GM13977 (cell line): ENCODE results near the gene CEMIP2.
A peak's percentile ranks its signal among the peaks of the same experiment; 100 is the strongest.

Experiments
- DNase-seq: peaks from one replicate; pipeline ENCODE4 v3.0.0; 2012; ENCODE audit warnings: low spot score
- in situ Hi-C: fragments of 300-500 bp; cut with MboI; formaldehyde crosslinking; loops from one replicate; pipeline ENCODE4 v1.12.0; 2022; ENCODE audit warnings: low sequenced_read_pairs, low pct_unique_long_range_greater_than_20kb, mixed read lengths, inconsistent platforms; ENCODE audit not compliant: unreplicated experiment
- TF ChIP-seq, protein P1 (sequence below): IDR thresholded peaks from 2 replicates; pipeline ENCODE4 v1.5.1; 2012; ENCODE audit warnings: mild to moderate bottlenecking, control low read depth; ENCODE audit not compliant: insufficient read depth; ENCODE audit errors: extremely low read depth, missing control alignments

CEMIP2 gene

DNA sequence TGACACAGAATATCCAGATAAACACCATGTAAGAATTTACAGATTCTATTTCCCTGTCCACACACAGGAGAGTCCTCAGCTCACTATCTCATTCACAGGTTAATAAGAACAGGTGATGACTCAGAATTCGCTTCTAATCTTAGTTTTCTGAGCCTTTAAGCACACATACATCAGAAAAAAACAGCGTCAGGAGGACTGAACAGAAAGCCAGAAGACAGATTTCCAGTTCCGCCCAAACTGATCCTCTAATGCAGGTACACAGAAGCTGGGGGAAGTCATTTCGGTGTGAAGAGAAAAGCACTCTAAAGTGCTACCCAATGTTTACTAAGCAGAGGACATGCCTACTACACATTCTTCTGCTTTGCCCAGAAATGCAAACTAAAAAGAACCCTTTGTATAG, 1.6 kb downstream of the CEMIP2 start:
- in situ Hi-C loops: loop anchor here (25.0 kb wide), 1 partner anchor 479 kb away; no protein-coding TSS in a partner anchor
- DNase-seq: peak; percentile 35
- TF ChIP-seq, protein P1, sequence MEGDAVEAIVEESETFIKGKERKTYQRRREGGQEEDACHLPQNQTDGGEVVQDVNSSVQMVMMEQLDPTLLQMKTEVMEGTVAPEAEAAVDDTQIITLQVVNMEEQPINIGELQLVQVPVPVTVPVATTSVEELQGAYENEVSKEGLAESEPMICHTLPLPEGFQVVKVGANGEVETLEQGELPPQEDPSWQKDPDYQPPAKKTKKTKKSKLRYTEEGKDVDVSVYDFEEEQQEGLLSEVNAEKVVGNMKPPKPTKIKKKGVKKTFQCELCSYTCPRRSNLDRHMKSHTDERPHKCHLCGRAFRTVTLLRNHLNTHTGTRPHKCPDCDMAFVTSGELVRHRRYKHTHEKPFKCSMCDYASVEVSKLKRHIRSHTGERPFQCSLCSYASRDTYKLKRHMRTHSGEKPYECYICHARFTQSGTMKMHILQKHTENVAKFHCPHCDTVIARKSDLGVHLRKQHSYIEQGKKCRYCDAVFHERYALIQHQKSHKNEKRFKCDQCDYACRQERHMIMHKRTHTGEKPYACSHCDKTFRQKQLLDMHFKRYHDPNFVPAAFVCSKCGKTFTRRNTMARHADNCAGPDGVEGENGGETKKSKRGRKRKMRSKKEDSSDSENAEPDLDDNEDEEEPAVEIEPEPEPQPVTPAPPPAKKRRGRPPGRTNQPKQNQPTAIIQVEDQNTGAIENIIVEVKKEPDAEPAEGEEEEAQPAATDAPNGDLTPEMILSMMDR: no peak

DNA sequence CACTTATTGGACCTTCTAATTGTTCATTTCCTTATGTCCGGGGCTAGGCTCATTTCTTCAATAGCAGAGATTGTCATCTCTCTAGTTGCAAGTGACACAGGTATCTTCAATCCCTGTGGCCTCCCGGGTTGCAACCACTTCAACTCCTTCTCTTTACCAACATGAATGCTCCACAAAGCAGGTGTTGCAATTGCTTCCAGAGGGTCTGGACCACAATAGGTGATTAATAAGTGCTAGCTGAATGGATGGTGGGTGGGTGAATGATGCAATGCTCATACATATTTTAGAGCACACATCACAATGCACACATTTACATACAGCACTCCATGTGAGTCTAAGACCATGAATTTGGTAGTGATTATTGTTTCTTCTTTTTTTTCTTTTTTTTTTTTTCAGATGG, 2.6 kb downstream of the CEMIP2 start:
- DNase-seq: no peak
- TF ChIP-seq, protein P1: no peak
- in situ Hi-C loops: loop anchor here (25.0 kb wide), 1 partner anchor 478 kb away; no protein-coding TSS in a partner anchor

DNA sequence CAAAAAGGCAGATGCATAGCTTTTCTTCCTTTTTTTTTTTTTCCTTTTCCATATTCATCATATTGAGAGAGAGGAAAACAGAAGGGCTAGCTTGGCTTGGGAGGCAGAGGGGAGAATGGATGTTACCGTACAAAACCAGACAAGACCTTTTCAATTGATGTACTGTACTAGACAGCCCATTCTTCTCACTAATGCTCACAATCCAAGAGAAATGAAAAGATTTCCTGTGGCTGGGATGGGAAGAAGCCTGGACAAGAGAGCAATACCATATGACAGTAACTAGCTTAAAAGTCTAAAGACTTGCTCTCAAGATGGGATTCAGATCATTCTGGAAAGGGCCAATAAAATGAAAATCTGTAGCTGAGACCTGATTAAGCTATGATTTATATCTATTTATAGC, 3.4 kb downstream of the CEMIP2 start:
- TF ChIP-seq, protein P1: no peak
- in situ Hi-C loops: loop anchor here (25.0 kb wide), 1 partner anchor 478 kb away; no protein-coding TSS in a partner anchor
- no peak for DNase-seq

DNA sequence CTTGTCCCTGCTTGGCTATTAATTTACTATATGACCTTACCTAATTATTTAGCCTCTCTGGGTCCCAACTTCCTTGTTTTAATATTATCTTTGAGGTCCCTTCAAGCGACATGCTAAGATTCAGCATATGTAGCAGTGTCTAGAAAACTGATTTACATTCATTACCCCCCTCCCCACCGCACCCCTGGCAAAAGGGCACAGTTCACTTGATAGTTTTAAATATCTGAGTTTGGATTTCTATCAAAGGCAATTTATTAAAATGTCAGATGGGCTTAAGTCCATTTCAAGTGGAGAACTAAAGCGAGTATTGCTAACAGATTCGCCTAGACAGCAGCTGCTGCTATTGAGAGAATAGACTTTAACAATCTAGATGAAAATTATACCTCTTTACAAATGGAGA, 3.9 kb downstream of the CEMIP2 start:
- TF ChIP-seq, protein P1: no peak
- in situ Hi-C loops: loop anchor here (25.0 kb wide), 1 partner anchor 477 kb away; no protein-coding TSS in a partner anchor
- DNase-seq: no peak

DNA sequence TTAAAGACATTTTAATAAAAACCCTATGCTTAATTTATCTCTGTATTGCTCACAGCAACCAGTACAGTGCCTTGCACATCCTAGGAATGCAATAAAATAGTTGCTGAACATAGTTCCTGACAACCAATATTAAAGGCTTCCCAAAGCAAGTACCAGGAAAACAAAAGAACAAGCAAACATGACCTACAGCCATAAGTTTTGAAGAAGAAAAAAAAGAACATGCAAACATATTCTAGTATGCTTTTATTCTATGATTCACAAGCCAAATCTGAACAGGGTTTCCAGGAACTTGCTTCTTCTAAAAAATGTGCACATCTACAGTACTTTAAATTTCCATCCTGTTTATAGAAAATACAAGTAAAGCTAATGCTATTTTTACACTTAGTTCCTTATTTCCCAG, 4.5 kb downstream of the CEMIP2 start:
- in situ Hi-C loops: loop anchor here (25.0 kb wide), 1 partner anchor 477 kb away; no protein-coding TSS in a partner anchor
- TF ChIP-seq, protein P1: no peak
- no peak for DNase-seq

DNA sequence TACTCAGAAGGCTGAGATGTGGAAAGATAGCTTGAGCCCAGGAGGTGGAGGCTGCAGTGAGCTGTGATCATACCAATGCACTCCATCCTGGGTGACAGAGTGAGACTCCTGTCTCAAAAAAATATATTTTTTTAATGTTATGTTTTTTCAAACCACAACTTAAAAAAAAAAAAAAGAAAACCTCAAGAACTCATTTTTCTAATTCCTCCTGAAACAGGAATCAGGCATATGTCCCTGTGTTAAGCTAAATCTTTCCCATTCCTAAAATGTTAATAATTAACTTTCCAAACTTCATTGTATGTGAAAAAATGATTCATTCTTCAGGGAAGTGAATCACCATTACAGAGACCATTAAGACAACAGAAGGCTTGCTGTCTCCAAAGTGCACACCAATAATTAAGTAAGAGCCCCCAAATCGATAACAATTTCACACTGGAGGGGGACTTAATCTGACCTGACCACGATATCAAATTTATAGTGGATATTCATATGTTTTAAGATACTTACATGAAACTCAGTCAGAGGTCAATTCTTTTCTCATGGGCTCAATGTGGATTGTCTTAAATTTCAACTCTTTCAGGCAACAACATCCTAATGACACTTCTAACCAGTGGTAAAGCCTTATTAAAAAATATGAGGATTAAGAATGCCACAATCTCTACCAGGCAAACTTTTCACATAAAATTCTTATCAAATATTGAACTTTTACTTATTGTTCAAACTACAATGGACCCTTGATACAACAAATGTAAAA, 5.2 kb downstream of the CEMIP2 start:
- DNase-seq: no peak
- TF ChIP-seq, protein P1: no peak
- in situ Hi-C loops: loop anchor here (25.0 kb wide), 1 partner anchor 476 kb away; no protein-coding TSS in a partner anchor
